ENCODE measurements around the gene CMTM3. TPM values are rescaled to one million over a fixed set of nuclear protein-coding genes. Genes with fewer than 3 reads are reported as not detected.
A peak's percentile ranks its signal among the peaks of the same experiment; 100 is the strongest.

CMTM3 gene, protein sequence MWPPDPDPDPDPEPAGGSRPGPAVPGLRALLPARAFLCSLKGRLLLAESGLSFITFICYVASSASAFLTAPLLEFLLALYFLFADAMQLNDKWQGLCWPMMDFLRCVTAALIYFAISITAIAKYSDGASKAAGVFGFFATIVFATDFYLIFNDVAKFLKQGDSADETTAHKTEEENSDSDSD
- total RNA-seq (10 to 100 TPM; 46.3 to 49.3 TPM), total RNA-seq (38.5 to 178 (median 67.6) reads per million in 172 experiments)
- 79.6 TPM for polyA plus RNA-seq (2013, experiment 1 of 2)
- polyA plus RNA-seq (2013, experiment 2 of 2), result 72.7 TPM

DNA sequence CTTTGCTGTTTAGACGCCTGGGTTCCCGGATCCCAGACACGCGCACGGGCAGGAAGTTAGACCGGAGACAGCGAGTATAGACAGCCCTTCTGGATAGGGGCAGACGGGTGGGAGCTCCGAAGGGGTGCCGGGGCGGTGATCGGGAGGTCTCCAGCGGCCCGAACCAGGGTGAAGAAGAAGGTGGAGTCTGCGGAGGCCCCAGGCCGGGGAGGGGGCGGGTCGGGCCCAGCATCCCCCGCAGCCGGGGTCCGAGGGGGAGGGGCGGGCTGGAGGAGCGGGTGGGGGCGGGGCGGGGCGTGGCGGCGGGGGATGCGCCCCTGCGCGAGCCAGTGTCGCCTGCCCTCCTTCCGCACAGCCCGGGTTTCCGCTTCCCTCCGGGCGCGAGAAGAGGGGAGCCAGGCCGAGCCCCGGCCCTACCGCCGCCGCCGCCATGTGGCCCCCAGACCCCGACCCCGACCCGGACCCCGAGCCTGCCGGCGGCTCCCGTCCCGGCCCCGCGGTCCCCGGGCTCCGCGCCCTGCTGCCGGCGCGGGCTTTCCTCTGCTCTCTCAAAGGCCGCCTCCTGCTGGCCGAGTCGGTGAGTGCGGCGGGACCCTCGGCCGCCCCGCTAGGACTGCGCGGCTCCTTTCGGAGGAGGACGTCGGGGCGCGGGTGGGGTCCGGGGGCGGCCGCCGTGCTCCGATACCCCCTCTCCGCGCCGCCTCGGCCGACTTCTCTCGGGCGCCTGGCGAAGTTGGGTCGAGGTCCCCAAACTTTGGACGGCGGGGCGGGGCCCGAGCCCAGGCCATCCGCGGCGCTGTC is at the start of gene CMTM3:
TSS of gene CMTM3 (plus strand) at position 329 of the 801 bp plus-strand sequence. CDS start at position 431, 102 bp downstream.
- intact Hi-C loops (cut with DNase I, micrococcal nuclease), result loop anchor here (1.0 to 5.0 kb wide), 8 partner anchors 14 to 197 kb away; partner anchors contain the start of gene DYNC1LI2 (in 1 of the 2)
- peak; percentile 41 for ATAC-seq (ENCODE audit: poor library complexity)
- TF ChIP-seq, protein P1, sequence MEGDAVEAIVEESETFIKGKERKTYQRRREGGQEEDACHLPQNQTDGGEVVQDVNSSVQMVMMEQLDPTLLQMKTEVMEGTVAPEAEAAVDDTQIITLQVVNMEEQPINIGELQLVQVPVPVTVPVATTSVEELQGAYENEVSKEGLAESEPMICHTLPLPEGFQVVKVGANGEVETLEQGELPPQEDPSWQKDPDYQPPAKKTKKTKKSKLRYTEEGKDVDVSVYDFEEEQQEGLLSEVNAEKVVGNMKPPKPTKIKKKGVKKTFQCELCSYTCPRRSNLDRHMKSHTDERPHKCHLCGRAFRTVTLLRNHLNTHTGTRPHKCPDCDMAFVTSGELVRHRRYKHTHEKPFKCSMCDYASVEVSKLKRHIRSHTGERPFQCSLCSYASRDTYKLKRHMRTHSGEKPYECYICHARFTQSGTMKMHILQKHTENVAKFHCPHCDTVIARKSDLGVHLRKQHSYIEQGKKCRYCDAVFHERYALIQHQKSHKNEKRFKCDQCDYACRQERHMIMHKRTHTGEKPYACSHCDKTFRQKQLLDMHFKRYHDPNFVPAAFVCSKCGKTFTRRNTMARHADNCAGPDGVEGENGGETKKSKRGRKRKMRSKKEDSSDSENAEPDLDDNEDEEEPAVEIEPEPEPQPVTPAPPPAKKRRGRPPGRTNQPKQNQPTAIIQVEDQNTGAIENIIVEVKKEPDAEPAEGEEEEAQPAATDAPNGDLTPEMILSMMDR (IDR thresholded peaks at IDR 0.05), result peak; percentile 58
- H3K27ac Mint-ChIP-seq, result peak within 1 kb of the TSS; percentile 89
- no peaks in the 10 kb centered on the region for H3K27me3 Mint-ChIP-seq
- Histone ChIP-seq H3K4me3 (ENCODE audit: low read length) (peak within 1 kb of the TSS; percentile 86), H3K27ac (ENCODE audit: low read depth in 1 of 2, low read length in 2 of 2) (peak within 1 kb of the TSS; percentile 62 to 74), H3K9me3 (ENCODE audit: control insufficient read depth in 1 of 2, insufficient read depth in 1 of 2, low read length in 2 of 2) (peaks cover 4 to 10% of the 10 kb centered on the region in 2 experiments), H3K36me3 (ENCODE audit: insufficient read depth, low read length) (peaks cover 10% of the 10 kb centered on the region), H3K27me3 (ENCODE audit: control insufficient read depth in 1 of 2, insufficient read depth in 2 of 2, low read length in 2 of 2) (no peaks in the 10 kb centered on the region), H3K4me1 (ENCODE audit: insufficient read depth, low read length) (peaks cover 52% of the 10 kb centered on the region)
- H3K4me1 Mint-ChIP-seq (ENCODE audit: low read depth), result peaks cover 58% of the 10 kb centered on the region
- ChIA-PET CTCF (interaction anchor here (0.5 to 2.6 kb wide), 10 partner anchors 15 to 200 kb away, joined by 3 to 17 read pairs (median 4); no protein-coding TSS in a partner anchor), POLR2A (interaction anchor here (0.6 to 2.7 kb wide), 16 partner anchors 15 to 226 kb away, joined by 3 to 40 read pairs (median 6); partner anchors contain the start of genes CKLF, CMTM2, CMTM4 and NAE1)
- H3K4me3 Mint-ChIP-seq, result peak within 1 kb of the TSS; percentile 95
- H3K36me3 Mint-ChIP-seq (ENCODE audit: low read depth), result peaks cover 20% of the 10 kb centered on the region
- DNase-seq, result peak; percentile 50 to 85 (median 66)
- no peaks in the 10 kb centered on the region for H3K9me3 Mint-ChIP-seq

DNA sequence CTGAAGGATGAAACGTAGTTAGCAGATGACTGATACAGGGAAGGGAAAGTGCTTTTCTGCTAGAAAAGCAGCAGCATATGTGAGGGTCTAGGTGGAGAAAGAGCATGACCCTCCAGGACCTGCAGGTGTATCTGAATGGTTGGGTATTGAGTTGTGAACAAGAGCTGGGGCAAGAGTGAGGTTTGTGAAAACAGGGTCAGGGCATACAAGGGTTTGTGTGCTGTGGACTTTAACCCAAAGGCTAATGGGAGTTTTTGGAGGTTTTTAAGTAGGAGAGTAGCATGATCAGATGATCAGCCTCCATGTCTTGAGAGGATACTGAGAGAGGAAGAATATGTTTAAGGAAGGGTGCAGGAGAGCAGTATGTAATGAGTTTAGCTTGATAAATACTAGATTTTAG is 44.4 kb upstream of the CMTM3 start:
- Mint-ChIP-seq H3K4me1 (ENCODE audit: low read depth) (peaks cover 84% of the 10 kb centered on the region), H3K36me3 (ENCODE audit: low read depth) (peaks cover 78% of the 10 kb centered on the region), H3K4me3 (no peak overlapping the region), H3K9me3 (no peaks in the 10 kb centered on the region), H3K27ac (peak overlapping the region; percentile 49), H3K27me3 (no peaks in the 10 kb centered on the region)
- Histone ChIP-seq H3K4me3 (ENCODE audit: low read length) (no peak overlapping the region), H3K9me3 (ENCODE audit: control insufficient read depth in 1 of 2, insufficient read depth in 1 of 2, low read length in 2 of 2) (no peaks in the 10 kb centered on the region), H3K36me3 (ENCODE audit: insufficient read depth, low read length) (peaks cover 71% of the 10 kb centered on the region), H3K27me3 (ENCODE audit: control insufficient read depth in 1 of 2, insufficient read depth in 2 of 2, low read length in 2 of 2) (no peaks in the 10 kb centered on the region), H3K27ac (ENCODE audit: low read depth in 1 of 2, low read length in 2 of 2) (no peak overlapping the region), H3K4me1 (ENCODE audit: insufficient read depth, low read length) (peaks cover 53% of the 10 kb centered on the region)
- ATAC-seq (ENCODE audit: poor library complexity) (no peak), DNase-seq (no peak)
- ChIA-PET POLR2A (interaction anchor here (0.9 kb wide), 1 partner anchor 152 kb away, joined by 3 read pairs; no protein-coding TSS in a partner anchor), CTCF (interaction anchor here (0.5 to 1.1 kb wide), 4 partner anchors 9 to 105 kb away, joined by 3 to 7 read pairs (median 4); no protein-coding TSS in a partner anchor)
- TF ChIP-seq, protein P1 (IDR thresholded peaks at IDR 0.05), result no peak
- intact Hi-C loops (cut with DNase I, micrococcal nuclease), result loop anchor here (5.0 kb wide), 5 partner anchors 137 to 312 kb away; partner anchors contain the start of gene CMTM4 (in 1 of the 2)
